Fibroblast of peridontal ligament (primary cell): ENCODE measurements around the gene TECRL.

Source experiments
- DNase-seq: peaks from one replicate; pipeline ENCODE4 v3.0.0-alpha.2; 2010; ENCODE audit errors: extremely low read depth

Gene TECRL

GRCh38 chr4:64409300-64409699 lies at the start of gene TECRL:
Gene TECRL (minus strand): TSS chr4:64409450. CDS start chr4:64409351, 99 bp downstream.
- no peak for DNase-seq

DNA sequence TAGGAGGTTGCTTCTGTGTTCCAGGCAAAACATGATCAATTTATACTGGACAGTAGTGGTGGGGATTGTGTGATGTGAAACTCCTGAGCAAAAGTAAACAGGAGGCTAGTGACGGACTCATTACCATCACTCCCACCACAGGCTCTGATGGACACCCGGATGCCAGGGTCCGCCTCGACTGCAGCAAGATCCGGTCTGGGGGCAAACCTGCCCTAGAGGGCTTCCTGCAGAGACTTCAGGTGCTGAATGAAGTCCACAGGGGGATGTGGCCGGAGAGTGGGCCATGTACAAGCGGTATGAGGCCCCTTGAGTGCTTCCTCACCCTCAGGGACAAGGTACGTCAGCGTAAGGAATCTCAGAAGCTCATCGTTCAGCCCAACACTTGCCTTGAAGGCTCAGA lies 23.4 kb upstream of the TECRL start:
- no peak for DNase-seq

- no peak for DNase-seq
Observed at GRCh38 chr4:64430933-64431332, 21.7 kb upstream of the TECRL start.

DNA sequence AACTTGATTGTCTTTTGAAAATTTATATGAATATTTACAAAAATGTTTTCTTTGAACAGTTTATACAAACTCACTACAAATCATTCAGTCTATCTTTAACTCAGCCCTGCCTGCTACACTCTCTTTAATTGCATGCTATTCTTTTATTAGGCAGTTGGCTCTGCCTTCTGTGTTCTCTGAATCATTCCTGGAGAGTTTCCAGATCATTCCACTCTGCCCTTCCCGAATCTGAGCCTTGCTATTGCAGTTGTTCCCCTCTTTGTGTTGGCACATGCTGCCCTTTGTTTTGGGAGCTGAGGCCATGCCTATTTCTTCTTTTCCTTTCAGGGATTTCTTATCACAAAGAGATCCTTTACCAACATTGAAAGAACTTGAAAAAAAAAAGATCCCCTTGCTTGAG lies 8.7 kb upstream of the TECRL start:
- DNase-seq = no peak

DNA sequence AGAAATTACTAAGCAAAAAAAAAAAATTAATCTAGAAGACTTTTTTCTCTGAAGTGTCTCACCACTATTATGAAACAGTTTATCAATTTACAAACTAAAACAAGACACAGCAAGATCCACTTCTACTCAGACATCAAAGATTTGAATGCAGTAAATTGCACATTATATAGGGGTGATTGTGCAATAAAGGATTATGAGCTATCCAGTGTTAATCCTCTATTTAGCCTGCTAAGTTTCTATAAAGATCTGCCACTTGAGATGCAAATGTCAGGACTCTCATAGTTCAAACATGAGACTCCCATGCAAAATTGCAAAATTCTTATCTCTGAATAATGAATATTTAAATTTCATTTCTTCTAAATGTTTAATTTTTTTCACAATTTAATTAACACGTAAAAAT lies 2.2 kb downstream of the TECRL start:
- no peak for DNase-seq

DNA sequence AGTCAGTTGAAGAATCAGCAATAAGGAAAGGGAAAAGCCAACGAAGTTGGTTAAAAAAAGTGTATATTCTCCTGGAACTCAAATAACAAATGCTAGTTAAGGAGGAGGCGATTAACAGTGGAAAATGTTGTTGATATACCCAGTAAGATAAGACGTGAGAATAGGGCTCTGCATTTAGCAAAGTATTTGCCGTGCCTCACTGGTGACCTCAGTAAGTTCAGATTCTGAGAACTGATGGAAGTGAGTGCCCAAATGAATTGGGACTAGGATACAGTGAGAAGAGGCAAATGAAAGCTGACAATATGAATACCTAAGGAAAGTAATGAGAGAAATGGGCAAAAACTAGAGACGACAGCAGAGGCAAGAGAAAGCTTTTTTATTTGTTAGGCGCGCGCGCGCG lies 3.5 kb downstream of the TECRL start:
- no peak for DNase-seq

DNA sequence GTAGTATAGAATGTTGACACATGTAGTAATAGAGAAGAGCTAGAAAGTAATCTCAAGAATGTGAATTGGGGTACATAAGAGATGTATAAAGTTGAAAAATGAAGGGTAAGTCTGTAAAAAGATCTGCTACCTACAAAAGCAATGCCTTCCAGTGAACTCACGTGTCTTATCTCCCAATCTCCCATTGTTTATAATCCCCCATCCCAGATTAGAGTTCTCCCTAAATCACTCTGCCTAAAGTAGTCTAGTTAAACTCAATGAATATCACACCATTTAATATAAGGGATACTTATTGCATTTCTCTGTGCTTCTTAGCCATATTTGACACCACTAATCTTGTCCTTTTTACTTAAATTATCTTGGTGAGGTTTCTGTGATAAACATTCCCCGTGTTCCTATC lies 6.6 kb downstream of the TECRL start:
- no peak for DNase-seq

DNA sequence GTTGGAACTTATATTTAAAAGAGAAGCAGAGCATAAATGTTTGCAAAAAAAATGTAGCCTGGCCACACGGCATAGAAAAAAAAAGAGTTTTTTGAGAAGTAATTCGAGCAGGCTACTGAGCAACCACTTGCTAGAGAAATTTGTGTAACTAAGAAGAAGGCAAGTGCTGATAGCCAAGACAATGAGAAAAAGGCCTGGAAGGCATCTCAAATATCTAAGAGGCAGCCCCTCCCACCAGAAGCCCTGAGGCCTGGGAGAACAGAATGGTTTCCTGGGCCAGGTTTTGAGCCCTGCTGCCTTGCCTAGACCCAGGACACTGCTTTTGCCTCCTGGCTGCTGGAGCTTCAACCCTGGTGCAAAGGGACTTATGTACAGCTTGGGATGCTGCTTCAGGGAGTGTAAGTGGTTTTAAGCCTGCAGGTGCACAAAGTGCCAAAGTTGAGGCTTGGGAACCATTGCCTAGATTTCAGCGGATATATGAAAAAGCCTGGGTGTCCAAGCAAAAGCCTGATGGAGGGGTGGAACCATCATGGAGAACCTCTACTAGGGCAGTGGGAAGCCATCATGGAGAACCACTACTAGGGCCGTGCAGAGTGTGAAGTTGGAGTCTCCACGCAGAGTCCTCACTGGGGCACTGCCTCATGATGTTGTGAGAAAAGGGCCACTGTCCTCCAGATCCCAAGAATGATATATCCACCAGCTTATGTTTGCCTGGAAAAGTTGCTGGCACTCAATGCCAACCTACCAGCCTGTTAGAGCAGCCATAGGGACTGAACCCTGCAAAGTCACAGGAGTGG lies 9.7 kb downstream of the TECRL start:
- no peak for DNase-seq

DNA sequence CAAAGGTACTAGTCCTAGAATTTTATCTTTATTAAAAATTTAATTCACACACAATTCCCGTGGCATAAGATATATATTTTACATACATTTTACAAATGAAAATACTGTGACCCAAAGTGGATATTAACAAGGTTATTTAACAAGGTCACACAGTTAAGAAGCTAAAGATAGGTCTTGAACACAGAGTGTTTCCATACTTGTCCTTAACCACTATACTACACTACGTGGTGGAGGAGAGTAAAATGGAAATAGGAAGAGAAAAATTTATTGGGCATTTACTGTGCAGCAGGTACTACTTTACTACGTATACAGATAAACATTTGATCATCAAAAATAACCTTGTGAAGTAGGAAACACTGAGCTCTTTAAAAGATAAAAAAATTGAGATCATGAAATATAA lies 14.8 kb downstream of the TECRL start:
- DNase-seq = no peak

DNA sequence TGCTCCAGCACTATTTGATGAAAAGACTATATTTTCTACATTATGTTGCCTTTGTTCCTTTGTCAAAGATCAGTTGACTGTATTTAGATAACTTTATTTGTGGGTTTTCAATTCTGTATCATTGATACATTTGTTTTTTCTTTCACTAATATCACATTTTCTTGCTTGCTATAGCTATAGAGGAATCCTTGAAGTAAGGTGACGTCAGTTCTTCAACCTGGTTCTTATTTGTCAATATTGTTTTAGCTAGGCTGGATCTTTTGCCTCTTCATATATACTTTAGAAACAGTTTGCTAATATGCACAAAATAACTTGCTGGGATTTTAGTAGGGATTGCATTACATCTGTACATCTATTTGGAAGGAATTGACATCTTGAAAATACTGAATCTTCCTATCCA lies 21.0 kb downstream of the TECRL start:
- DNase-seq = no peak

GRCh38 chr4:64385220-64385619 lies 24.0 kb downstream of the TECRL start:
- DNase-seq = no peak

DNA sequence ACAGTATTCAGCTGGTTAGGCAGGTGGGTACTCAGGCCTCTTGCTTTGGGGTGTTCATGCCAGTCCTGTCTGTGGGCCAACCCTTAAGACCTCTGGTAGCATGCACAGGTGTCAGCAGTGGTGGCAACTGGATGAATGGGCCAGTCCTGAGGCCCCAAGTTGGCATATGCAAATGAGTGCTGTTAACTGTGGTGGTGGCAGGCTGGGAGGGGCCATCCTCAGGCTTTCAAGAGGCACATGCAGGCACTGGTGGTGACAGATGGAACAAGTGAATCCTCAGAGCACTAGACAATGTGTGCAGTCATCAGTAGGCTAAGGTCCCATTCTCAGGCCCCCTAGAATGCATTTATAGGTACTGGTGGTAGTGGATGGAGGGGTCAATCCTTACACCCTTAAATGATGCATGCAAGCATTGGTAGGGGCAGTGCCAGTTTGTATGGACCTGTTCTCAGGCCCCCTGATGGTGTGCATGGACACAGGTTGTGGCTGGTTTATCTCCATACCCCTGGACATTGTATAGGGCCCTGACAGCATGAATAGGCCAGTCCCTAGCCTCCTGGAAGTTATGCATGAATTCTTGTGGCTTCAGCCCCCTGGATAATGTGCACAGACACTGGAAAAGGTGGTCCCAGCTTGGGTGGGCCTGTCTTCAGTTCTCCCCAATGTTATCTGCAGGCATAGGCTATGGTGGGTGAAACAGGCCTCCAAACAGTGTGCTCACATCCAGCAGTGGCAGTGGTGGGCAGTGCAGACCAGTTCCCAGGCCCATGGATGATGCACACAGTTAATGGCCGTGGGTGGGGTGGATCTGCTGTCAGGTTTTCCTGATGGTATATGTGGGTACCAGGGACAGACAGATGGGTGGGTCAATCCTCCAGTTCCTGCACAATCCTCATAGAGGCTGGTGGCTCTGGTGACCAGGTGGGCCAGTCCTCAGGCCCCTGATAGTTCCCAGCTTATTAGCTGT lies 24.7 kb downstream of the TECRL start:
- DNase-seq = no peak

DNA sequence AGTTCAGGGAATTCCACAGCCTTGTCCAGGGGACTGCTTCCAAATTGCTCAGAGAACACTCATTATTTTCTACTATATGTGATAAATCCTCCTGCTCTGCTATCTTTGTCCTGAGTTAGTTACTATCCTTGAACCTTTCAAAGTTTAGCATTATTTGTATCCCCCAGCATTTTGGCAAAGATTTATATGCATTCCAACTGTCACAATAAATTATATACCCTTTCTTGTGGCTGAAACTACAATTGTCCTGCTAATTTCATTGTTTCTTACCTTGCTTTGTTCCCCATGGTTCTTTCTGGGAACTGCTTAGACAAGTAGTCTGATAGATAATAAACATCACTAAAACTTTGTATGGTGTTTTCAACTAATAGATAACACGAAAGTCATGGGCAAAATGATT lies 40.5 kb downstream of the TECRL start:
- DNase-seq = no peak

DNA sequence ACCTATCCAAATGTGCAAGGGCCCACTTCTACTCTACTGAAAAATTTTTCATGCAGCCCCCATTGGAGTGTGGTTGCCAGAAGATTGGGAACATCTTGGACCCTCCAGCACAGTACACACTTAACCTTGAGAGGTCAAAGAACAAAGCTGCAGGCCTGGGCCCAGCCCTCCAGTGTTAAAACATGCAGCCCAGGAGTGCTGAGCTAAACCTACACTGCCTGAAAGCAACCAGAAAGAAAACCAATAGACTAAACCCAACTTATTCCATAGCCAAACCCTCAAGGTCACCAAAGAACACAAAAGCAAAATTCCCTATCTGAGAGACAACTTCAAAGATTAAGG lies 47.9 kb downstream of the TECRL start:
- DNase-seq = no peak

GRCh38 chr4:64360664-64361398 lies 48.4 kb downstream of the TECRL start:
- no peak for DNase-seq

DNA sequence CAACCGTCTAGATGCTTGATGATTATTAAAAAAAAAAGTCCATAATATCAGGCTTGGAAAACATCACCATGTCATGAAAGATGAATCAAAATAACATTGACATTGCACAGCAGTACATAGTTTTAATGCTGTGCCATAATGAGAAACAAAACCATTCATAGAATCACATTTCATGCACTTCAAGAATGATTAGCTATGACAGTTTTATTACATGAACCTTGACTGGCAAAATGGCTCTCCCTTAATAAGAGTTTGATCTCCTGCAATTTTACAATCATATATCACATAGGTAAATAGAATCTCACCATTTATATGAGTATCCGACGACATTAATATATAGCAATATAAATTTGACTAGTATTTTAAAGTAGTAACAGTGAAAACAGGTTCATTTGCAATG lies 49.8 kb downstream of the TECRL start:
- no peak for DNase-seq

DNA sequence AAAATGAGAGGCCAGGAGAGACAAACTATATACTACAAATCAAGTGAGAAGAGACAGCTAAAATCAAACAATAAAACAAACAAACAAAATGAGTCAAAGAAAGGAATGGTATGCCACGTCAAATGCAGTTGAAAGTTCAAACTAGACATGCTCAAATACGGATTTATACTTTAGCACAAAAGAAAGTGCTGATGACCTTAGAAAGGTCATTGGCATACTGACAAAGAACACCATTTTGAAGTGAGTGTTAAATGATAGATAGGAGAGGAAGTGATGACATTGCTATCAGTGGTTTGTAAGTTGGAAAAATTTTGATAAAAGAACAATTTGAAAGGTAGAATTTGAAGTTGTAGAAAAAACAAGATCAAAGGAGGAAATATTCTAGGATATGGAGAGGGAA lies 55.3 kb downstream of the TECRL start:
- DNase-seq = no peak

DNA sequence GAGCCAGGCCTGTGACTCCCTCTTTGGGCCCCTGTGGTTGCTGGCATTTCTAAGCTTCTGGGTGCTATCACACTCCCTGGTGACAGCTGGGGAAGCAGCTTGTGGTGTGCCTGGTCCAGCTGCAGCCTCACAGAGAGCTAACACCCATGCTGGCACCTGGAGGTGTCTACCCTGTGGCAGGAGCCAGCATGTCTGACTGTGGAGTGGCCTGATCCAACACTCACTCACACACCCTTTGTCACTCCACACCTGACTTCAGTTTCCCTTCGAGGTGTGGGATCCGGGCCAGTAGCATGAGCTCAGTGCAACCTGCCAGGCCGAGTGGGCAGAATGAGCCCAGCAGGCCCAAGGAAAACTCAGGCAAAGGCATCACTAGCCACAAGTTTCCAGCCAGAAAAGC lies 67.5 kb downstream of the TECRL start:
- DNase-seq = no peak

- no peak for DNase-seq
Observed at GRCh38 chr4:64340218-64341110, 68.8 kb downstream of the TECRL start.

- DNase-seq = no peak
Observed at GRCh38 chr4:64334964-64335363, 74.3 kb downstream of the TECRL start.

DNA sequence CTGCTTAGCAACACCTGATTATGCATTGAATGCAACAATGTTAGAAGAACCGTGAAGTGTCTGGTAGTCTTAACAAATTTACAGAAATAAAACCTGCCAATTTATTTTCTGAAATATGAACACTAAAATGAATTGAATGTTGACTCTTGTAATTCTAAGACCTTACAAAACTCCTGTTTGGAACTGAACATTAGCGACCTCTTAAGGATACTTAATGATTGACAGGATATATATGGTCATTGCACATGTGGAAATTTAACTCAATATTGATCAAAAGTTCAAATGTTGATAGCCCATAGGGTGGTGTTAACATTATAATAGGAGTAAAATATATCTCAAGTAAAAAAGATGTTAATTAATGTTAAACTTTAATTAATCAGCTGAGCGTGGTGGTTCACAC lies 79.1 kb downstream of the TECRL start:
- no peak for DNase-seq
